NT2/D1 (cell line): ENCODE data around the gene ARSK.

Experiments used
- SUZ12 ChIP-seq: IDR thresholded peaks from 2 replicates; pipeline ENCODE4 v1.6.1; 2011; ENCODE audit not compliant: insufficient read length, insufficient read depth; ENCODE audit errors: extremely low read depth
- YY1 ChIP-seq: IDR thresholded peaks from 2 replicates; pipeline ENCODE4 v1.6.1; 2011; ENCODE audit not compliant: insufficient read length, insufficient read depth

GRCh38 chr5:95524423-95524822, 30.5 kb upstream of the ARSK start:
- TF ChIP-seq YY1: no peak
- TF ChIP-seq SUZ12: no peak
